SK-N-SH treated with all-trans-retinoic acid at 6 μM for 48 hours (cell line): Measurements from ENCODE around the gene C10orf120.

ENCODE experiments used
- ATAC-seq: fragments of 200-7000 bp; cut with Tn5 transposase; 3 replicates; pipeline ENCODE4 v1.9.1; 2020; ENCODE audit warnings: mild to moderate bottlenecking, moderate library complexity
- ARNTL ChIP-seq: fragments of 450-650 bp; formaldehyde crosslinking; IDR thresholded peaks from 2 replicates; pipeline ENCODE4 v1.5.0; 2020; ENCODE audit warnings: low read depth, mild to moderate bottlenecking, moderate library complexity, borderline replicate concordance
- BACH2 ChIP-seq: fragments of 250-450 bp; sonication (Bioruptor Pico); IDR thresholded peaks from 2 replicates; pipeline ENCODE4 v1.9.0; 2021; ENCODE audit warnings: mild to moderate bottlenecking, borderline replicate concordance
- CREB5 ChIP-seq: fragments of 250-450 bp; sonication (Bioruptor Pico); IDR thresholded peaks from 2 replicates; pipeline ENCODE4 v1.5.1; 2020; ENCODE audit warnings: low read depth, mild to moderate bottlenecking, moderate library complexity
- CSDC2 ChIP-seq: fragments of 250-450 bp; sonication (Bioruptor Pico); IDR thresholded peaks from 2 replicates; pipeline ENCODE4 v1.5.0; 2020; ENCODE audit warnings: mild to moderate bottlenecking, moderate library complexity
- ESRRG ChIP-seq: fragments of 250-450 bp; sonication (Bioruptor Pico); IDR thresholded peaks from 2 replicates; pipeline ENCODE4 v1.6.1; 2021; ENCODE audit warnings: mild to moderate bottlenecking
- GLIS3 ChIP-seq: fragments of 250-450 bp; sonication (Bioruptor Pico); IDR thresholded peaks from 2 replicates; pipeline ENCODE4 v1.5.0; 2020; ENCODE audit warnings: mild to moderate bottlenecking, moderate library complexity
- ISL1 ChIP-seq: fragments of 250-450 bp; sonication (Bioruptor Pico); IDR thresholded peaks from 2 replicates; pipeline ENCODE4 v2.1.2; 2022; ENCODE audit warnings: mild to moderate bottlenecking, moderate library complexity
- OSR1 ChIP-seq: fragments of 250-450 bp; sonication (Bioruptor Pico); IDR thresholded peaks from 2 replicates; pipeline ENCODE4 v1.8.0; 2022; ENCODE audit warnings: moderate library complexity, mild to moderate bottlenecking, inconsistent platforms
- PATZ1 ChIP-seq: fragments of 250-450 bp; sonication (Bioruptor Pico); IDR thresholded peaks from 2 replicates; pipeline ENCODE4 v1.8.0; 2020; ENCODE audit warnings: mild to moderate bottlenecking, moderate library complexity, borderline replicate concordance
- POU6F1 ChIP-seq: fragments of 250-450 bp; sonication (Bioruptor Pico); IDR thresholded peaks from 2 replicates; pipeline ENCODE4 v1.8.0; 2021; ENCODE audit warnings: low read depth, mild to moderate bottlenecking, moderate library complexity, borderline replicate concordance
- PPARA ChIP-seq: fragments of 250-450 bp; sonication (Bioruptor Pico); IDR thresholded peaks from 2 replicates; pipeline ENCODE4 v1.5.0; 2020; ENCODE audit warnings: mild to moderate bottlenecking, borderline replicate concordance
- RARB ChIP-seq: fragments of 250-450 bp; sonication (Bioruptor Pico); IDR thresholded peaks from 2 replicates; pipeline ENCODE4 v1.8.0; 2021; ENCODE audit warnings: mild to moderate bottlenecking, moderate library complexity
- SNAI2 ChIP-seq: fragments of 250-450 bp; sonication (Bioruptor Pico); IDR thresholded peaks from 2 replicates; pipeline ENCODE4 v1.5.0; 2020; ENCODE audit warnings: mild to moderate bottlenecking, moderate library complexity
- TCF4 ChIP-seq: fragments of 250-450 bp; sonication (Bioruptor Pico); IDR thresholded peaks from 2 replicates; pipeline ENCODE4 v1.8.0; 2021; ENCODE audit warnings: mild to moderate bottlenecking, moderate library complexity, borderline replicate concordance
- TSHZ2 ChIP-seq: fragments of 250-450 bp; sonication (Bioruptor Pico); IDR thresholded peaks from 2 replicates; pipeline ENCODE4 v1.5.0; 2020; ENCODE audit warnings: mild to moderate bottlenecking, moderate library complexity
- ZC3H10 ChIP-seq: fragments of 250-450 bp; sonication (Bioruptor Pico); IDR thresholded peaks from 2 replicates; pipeline ENCODE4 v1.5.1; 2021; ENCODE audit warnings: mild to moderate bottlenecking, moderate library complexity
- ZFP3 ChIP-seq: fragments of 250-450 bp; sonication (Bioruptor Pico); IDR thresholded peaks from 2 replicates; pipeline ENCODE4 v1.5.0; 2020; ENCODE audit warnings: mild to moderate bottlenecking, moderate library complexity
- ZFP30 ChIP-seq: fragments of 450-650 bp; formaldehyde crosslinking; IDR thresholded peaks from 2 replicates; pipeline ENCODE4 v1.5.0; 2022; ENCODE audit warnings: mild to moderate bottlenecking, moderate library complexity
- ZNF565 ChIP-seq: fragments of 450-650 bp; formaldehyde crosslinking; conservative IDR thresholded peaks from 2 replicates; pipeline ENCODE4 v1.5.0; 2020; ENCODE audit warnings: low read depth, mild to moderate bottlenecking, moderate library complexity
- ZNF70 ChIP-seq: fragments of 450-650 bp; formaldehyde crosslinking; IDR thresholded peaks from 2 replicates; pipeline ENCODE4 v1.5.0; 2020; ENCODE audit warnings: mild to moderate bottlenecking, moderate library complexity
- ZNF8 ChIP-seq: fragments of 450-650 bp; formaldehyde crosslinking; IDR thresholded peaks from 2 replicates; pipeline ENCODE4 v1.5.0; 2020; ENCODE audit warnings: mild to moderate bottlenecking, moderate library complexity

C10orf120 gene

GRCh38 chr10:122733443-122733842 is 33.8 kb upstream of the C10orf120 start:
- no peak for TF ChIP-seq PATZ1 (CRISPR knock-in tag)
- TF ChIP-seq ISL1 (CRISPR knock-in tag) = no peak
- TF ChIP-seq POU6F1 (CRISPR knock-in tag) = no peak
- TF ChIP-seq ZNF565 (CRISPR knock-in tag) = no peak
- TF ChIP-seq CSDC2 (CRISPR knock-in tag) = no peak
- no peak for TF ChIP-seq SNAI2 (CRISPR knock-in tag)
- TF ChIP-seq GLIS3 (CRISPR knock-in tag) = no peak
- no peak for TF ChIP-seq TSHZ2 (CRISPR knock-in tag)
- no peak for TF ChIP-seq RARB (CRISPR knock-in tag)
- no peak for ATAC-seq

GRCh38 chr10:122730238-122730637 is 30.6 kb upstream of the C10orf120 start:
- TF ChIP-seq ZNF70 (no peak), ARNTL (CRISPR knock-in tag) (no peak), TCF4 (CRISPR knock-in tag) (no peak), ZC3H10 (no peak), SNAI2 (CRISPR knock-in tag) (no peak), ZNF565 (CRISPR knock-in tag) (no peak), TSHZ2 (CRISPR knock-in tag) (no peak), ZFP3 (no peak), PATZ1 (CRISPR knock-in tag) (no peak), BACH2 (CRISPR knock-in tag) (no peak), ISL1 (CRISPR knock-in tag) (no peak), POU6F1 (CRISPR knock-in tag) (no peak), PPARA (CRISPR knock-in tag) (no peak), RARB (CRISPR knock-in tag) (no peak), ESRRG (CRISPR knock-in tag) (no peak), ZNF8 (CRISPR knock-in tag) (no peak), CSDC2 (CRISPR knock-in tag) (no peak), CREB5 (CRISPR knock-in tag) (no peak), ZFP30 (CRISPR knock-in tag) (no peak), OSR1 (CRISPR knock-in tag) (no peak)

More at GRCh38 chr10:122730238-122730637, 30.6 kb upstream of the C10orf120 start:
- ATAC-seq = no peak
